ENCODE data around the gene PAWR.

- TF ChIP-seq POLR2A (IDR thresholded peaks at IDR 0.05) (no peak), CTCF (IDR thresholded peaks at IDR 0.05) (no peak), EP300 (IDR thresholded peaks at IDR 0.05) (no peak)
These were observed 15.4 kb upstream of the PAWR start for GRCh38 chr12:79706156-79706555.
